HG03460 (cell line): ENCODE data around the gene DPH6.

Experiments
- ATAC-seq: cut with Tn5 transposase; IDR thresholded peaks from one replicate; pipeline ENCODE4 v1.9.1; 2021; ENCODE audit not compliant: unreplicated experiment

DPH6 gene

DNA sequence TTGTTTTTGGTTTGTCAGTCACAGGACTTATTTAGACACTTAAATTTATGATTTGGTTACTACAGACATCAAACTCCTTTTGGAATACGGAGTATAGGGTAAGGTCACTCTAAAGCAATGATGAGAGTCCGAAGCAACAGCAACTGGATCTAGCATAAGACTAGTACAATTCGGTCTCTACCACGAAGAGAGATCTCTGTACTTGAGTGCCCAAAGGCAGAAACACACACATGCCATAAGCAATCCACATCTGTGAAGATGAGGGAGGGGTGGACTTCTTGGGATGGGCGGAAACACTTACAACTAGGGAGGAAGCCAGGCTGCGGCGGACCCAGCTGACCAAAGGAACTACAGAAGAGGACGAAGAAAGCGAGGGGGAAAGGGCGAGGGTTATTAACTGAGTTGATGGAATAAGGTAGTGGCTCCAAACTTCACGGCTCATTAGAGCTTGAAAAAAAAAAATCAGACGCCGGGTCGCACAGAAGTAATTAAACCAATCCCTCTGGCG is 595 bp downstream of the DPH6 start:
- peak; percentile 22 for ATAC-seq

- no peak for ATAC-seq
Observed at GRCh38 chr15:35540885-35541284, 5.1 kb downstream of the DPH6 start.

DNA sequence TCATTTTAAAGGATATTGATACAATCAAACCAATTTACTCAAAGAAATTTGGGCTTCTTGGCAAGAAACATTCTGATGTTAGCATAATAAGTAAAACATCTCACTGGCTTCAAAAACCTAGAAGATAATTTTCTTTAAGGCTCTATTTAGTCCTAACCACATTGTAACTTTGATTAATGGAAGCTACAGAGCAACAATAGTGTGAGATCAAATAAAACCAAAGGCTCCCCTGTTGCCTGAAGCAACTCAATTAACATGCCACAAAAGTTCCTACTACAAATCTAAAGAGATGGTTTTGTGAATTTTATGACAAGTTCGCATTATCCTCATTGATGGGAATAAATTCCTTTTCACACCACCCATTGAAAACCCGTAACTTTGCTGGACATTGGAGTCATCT is 5.9 kb downstream of the DPH6 start:
- no peak for ATAC-seq

DNA sequence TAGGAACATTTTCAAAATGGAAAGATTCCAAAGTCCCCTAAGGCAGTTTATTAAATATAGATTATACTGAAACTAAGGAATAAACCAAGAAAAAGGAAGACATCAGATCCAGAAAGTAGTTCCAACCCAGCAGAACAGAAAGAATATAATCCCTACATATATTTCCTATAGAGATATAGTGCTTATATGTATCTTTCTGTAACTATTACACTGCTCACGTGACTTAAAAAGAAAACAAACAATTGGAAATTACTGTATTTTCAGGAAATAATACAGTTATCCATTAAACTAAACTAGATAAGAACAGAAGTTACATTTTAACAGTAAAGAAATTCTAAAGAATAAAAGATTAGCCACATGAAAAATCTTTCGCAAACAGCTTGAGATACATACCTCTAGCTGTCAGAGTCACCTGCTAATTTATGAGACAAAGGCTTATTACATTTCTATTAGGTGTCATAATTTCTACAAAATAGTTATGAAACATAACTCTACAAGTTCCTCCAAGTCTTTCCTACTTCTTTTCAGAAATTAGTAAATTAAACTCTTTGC is 10.5 kb downstream of the DPH6 start:
- ATAC-seq: no peak

DNA sequence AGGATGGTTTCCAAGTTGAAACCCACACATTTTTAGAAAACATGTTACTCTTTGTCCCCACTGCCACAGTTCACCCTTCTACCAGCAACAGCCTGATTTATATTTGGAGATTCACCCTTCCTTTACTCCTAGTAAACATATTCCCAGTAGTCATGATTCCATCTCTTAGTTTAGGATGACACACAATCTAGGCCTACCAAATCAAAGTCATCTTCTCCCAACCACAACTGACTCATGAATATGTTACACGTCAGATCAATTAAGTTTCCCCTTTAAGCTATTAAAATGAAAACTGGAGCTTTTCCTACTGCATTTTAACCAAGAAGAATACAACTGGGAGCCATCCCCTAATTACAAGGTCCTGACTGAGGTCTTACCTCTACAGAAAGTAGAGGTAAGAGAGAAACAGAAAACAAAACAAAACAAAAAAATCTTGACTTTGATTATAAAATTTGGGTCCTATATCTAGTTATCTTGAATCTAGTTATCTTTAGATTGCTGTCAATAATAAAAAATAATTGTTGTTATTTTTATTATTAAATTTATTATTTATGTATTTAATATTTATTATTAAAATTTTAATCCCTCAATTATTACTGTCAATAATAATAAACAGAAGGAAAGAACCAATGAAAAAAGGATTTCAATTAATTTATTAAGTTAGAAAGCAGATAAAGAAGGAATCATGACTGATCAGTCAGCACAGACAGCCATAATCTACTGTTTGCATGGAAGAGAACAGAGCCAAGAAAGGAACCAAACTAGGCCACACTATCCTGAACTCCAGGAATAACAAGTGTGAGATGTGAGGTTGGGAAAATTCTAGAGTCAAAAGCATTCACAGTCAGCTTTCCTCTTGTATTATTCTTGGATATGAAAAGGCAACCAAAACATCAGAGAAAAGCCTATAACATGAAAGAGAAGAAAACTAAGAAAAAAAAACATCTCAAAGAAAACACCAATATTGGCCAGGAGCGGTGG is 12.5 kb downstream of the DPH6 start:
- no peak for ATAC-seq

DNA sequence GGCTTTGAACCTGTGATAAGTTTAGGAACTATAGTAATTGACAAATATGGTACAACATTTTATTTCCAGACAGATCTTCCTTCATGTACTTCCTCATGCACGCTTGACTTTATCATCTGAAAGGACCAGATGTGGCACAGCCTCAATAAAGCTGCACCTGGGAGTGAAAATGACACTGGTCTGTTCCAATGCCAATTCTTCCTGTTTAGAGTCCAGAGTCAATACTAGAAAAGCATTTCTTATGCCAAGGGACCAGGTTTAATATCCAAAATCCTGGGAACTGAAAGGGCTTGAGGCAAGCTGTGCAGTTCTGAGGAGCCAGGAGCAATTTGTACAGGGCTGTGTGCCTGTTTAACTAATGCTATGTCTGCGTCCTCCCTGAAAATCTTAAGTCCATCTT is 15.3 kb downstream of the DPH6 start:
- no peak for ATAC-seq

DNA sequence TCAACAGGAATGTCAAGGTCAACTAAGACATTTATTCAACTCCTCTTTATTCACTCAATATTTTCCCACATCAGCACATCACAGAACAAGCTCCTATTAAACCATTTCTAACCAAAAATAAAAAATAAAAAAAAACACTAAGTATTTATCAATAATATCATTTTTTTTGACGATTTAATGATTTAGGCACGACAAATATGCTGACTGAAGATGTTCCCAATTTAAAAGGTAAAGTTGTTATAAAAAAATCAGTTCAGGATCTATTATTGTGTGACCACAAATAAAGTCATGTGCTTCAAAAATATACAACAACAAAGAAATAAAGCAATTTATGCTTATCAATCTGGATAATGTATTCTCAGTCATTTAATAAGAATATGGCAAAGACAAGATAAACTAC is 16.2 kb downstream of the DPH6 start:
- no peak for ATAC-seq

- no peak for ATAC-seq
Observed at GRCh38 chr15:35522061-35522460, 23.9 kb downstream of the DPH6 start.

DNA sequence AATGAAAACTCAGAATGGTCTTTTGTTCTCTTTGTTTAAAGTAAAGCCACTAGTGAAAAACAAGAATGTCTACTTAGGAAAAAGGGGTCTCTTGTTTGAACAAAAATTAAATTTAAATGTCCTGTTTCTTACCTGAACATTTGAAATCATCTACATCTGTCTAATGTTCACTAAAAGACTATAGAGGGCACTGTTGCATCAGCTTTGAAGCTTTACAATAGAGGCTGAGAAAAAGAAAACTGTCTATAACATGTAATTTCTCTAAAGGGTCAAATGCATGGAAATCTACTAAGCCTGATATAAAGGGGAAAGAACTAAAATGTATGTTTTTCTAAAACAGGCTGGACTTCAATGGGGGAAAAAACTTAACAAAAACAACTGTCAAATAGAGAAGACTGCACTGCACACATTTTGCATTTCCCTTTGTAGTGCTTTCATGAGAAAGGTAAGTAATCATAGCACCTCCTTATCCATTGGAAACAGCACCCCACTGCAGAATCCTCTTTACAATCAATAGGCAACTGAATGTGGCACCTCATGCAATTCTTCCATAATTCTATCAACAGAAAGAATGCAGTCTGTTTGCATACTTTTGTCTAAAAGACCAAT is 26.3 kb downstream of the DPH6 start:
- ATAC-seq: peak; percentile 79

DNA sequence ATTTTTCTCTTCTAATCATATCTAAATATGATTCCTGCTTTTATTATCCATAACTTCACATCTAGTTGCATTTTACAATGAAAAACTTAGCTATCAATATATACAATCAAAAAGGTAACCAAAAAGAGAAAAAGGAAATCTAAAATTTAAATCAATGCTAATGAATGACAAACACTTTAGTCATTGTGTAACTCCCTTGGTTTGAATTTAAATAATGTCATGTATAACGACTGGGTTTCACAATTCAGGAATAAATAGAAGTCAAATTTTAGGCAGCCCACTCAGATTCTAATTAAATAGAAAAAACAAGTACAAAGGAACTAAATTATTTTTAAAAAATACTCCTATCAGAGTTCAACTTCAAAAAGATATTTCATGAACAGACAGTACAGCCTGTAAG is 26.9 kb downstream of the DPH6 start:
- ATAC-seq: no peak

DNA sequence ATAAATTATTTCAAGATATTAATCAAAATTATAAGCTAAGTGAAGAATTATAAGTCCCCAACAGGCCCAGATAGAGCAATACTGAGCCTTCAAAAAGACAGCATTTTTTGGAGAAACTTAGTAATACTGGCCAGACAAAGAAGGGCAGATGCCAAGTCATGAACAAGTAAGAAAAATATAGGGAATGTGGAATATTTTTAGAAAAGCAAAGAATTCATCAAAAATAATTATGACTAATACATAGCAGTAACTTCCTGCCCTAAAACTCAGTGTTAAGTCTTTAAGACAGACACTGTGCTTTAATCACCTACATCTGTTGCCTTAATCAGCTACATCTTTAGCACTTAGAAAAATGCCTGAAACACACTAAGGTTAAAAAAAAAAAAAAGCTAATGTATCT is 31.2 kb downstream of the DPH6 start:
- no peak for ATAC-seq

GRCh38 chr15:35507932-35508638 is 37.9 kb downstream of the DPH6 start:
- ATAC-seq: no peak

DNA sequence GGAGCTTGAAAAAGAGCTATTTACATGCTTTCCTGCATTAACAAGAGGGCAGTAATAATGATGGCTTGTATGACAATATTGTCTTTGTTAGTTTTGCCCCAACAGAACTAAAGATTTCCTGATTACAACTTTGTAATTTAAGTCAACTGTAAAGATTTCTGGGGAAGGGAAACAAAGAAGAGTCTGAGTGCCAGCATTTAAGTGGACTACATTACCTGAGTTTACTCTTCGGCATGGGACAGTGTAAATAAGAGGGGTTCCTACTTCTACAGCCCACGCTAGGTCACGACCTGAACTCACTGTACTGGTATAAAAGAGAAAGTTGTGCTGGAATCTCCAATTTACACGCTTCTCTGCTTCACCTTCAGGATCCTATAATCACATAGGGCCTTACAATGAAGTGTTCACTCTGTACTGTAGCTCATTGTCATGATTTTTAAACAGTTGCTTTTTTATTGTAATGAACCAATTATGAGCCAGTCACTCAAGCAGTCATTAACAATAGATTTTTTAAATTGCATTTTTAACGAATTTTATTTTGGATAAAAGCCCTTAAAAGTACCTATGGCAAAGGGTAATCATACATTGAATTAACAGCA is 39.6 kb downstream of the DPH6 start:
- no peak for ATAC-seq

DNA sequence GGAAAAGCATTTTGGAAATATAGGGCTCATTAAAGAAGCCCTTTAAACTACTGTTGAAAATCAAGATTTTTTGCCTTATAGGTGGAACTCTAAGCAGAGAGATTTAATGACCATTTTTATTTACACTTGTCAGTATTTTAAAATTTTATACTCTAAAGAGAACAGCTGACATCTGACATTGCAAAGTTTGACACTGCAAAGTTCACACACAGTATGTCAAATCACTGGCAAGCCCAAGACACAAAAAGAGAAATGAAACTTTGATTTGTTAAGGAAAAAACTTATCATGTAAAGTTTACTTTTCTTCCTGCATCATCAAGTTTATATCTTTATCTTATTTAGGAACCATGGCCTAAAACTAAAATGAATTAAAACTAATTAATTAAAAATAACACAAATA is 40.2 kb downstream of the DPH6 start:
- no peak for ATAC-seq

- ATAC-seq: no peak
Observed at GRCh38 chr15:35505141-35505540, 40.8 kb downstream of the DPH6 start.

DNA sequence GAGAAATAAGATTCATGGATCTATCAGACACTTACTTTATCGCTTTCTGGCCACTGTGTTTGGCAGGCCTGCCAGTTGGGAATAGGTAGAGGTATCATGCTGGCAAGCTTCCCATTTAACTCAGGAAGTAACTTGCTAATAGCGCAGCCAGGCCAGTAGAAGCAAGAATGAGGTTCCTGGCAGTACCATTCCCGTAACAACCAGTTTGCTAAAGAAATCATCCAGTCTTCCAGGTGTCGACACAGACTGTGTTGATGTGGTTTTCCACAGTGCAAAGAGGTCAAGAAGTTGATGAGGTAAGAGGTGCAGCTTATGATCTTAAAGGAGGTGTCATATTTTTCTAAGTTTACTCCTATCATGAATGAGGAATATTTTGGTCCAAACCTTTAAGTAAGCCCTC is 46.2 kb downstream of the DPH6 start:
- no peak for ATAC-seq

GRCh38 chr15:35496585-35496984 is 49.4 kb downstream of the DPH6 start:
- ATAC-seq: peak; percentile 99

- ATAC-seq: no peak
Observed at GRCh38 chr15:35495080-35495479, 50.9 kb downstream of the DPH6 start.

- no peak for ATAC-seq
Observed at GRCh38 chr15:35491999-35492398, 54.0 kb downstream of the DPH6 start.

- no peak for ATAC-seq
Observed at GRCh38 chr15:35491173-35491572, 54.8 kb downstream of the DPH6 start.

GRCh38 chr15:35490511-35490910 is 55.5 kb downstream of the DPH6 start:
- no peak for ATAC-seq
